ENCODE data around the gene RPS6KB2.

The RPS6KB2 gene

DNA sequence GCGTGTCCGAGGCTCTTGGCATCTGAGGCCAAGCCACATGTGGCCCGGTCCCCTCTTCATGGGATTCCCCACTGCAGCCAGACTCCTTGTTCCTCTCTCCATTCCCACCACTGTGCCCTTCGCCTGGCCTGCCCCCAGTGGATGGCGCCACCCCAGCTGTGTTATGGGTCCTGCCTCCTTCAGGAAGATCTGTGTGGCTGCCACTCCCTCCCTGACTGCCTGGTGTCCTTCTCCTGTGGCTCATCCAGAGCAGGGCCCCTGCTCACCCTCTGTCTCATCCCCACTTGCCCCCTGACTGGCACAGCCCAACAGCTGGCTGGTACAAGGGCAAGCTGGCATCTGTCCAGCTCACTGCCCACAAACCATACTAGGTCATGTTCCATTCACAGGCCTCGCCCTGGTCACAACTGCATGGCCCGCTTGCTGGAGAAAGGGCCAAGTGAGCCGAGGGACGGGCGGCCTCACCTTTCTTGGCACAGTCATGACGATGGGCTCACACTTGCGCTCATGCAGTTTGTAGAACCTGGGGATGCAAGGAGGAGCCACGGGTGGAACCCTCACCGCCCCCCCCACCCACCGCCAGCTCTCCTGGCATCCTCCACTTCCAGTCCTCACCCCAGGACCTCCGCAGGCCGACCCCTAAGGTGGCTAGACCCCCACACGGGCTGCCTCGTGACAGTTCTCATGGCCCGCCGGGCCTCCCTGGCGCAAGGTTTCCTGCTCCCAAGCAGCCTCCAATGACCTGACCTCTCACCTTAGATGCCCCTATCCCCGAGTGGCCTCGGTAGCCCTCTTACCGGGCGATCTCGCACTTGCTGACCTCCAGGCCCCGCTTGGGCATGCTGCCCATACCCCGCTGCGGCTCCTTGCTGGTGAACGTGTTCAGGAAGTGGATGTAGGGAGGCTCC lies 11.3 kb downstream of the RPS6KB2 start:
- Histone ChIP-seq H4K8ac (ENCODE audit: low read depth, low read length) (no peak overlapping the region), H2BK5ac (ENCODE audit: low read length) (no peak overlapping the region), H3K27ac (replicated peaks; ENCODE audit: low read length) (no peak overlapping the region), H3K4me3 (ENCODE audit: low read length in 2 of 2) (peak overlapping the region in 1 of 2 donors; percentile 56), H2BK120ac (ENCODE audit: low read depth, low read length) (no peak overlapping the region), H2AK5ac (ENCODE audit: low read depth, low read length) (no peak overlapping the region), H3K9ac (ENCODE audit: low read depth, low read length, poor library complexity) (peak overlapping the region; percentile 9), H4K91ac (ENCODE audit: low read depth, low read length, poor library complexity) (peak overlapping the region; percentile 72), H3K27me3 (ENCODE audit: control insufficient read depth in 3 of 3, insufficient read depth in 3 of 3, low read depth in 1 of 3, low read length in 3 of 3) (peaks cover 0 to 3% (median 0%) of the 10 kb centered on the region in 3 experiments), H2BK12ac (ENCODE audit: low read length) (no peak overlapping the region), H3K9me3 (replicated peaks in 1 of 2; ENCODE audit: control insufficient read depth in 2 of 2, insufficient read depth in 1 of 2, low read depth in 1 of 2, low read length in 2 of 2) (no peaks in the 10 kb centered on the region), H3K36me3 (replicated peaks in 1 of 2; ENCODE audit: control insufficient read depth in 2 of 2, insufficient read depth in 2 of 2, low read length in 2 of 2) (peaks cover 26 to 61% of the 10 kb centered on the region in 2 donors), H3K4me1 (ENCODE audit: control insufficient read depth in 2 of 2, insufficient read depth in 1 of 2, low read depth in 1 of 2, low read length in 2 of 2) (peaks cover 2 to 3% of the 10 kb centered on the region in 2 donors), H3K14ac (ENCODE audit: low read length) (peak overlapping the region; percentile 31), H3K18ac (ENCODE audit: low read length) (no peak overlapping the region), H3K79me1 (ENCODE audit: low read depth, low read length) (peaks cover 7% of the 10 kb centered on the region), H2BK15ac (ENCODE audit: low read length) (no peak overlapping the region), H3K4ac (ENCODE audit: low read length) (no peak overlapping the region), H2AFZ (ENCODE audit: low read length) (no peak overlapping the region), H3K23ac (ENCODE audit: low read depth, low read length, poor library complexity) (peak overlapping the region; percentile 55), H3K4me2 (ENCODE audit: insufficient read depth, low read length, poor library complexity, severe bottlenecking) (no peak overlapping the region)
- no CpG with 5 or more reads among the region's 31 CpGs for WGBS, 2 donors (ENCODE audit: extremely low coverage in 2 of 2, insufficient read length in 2 of 2, insufficient replicate concordance in 1 of 2)
- no peak for DNase-seq (ENCODE audit: low spot score)

DNA sequence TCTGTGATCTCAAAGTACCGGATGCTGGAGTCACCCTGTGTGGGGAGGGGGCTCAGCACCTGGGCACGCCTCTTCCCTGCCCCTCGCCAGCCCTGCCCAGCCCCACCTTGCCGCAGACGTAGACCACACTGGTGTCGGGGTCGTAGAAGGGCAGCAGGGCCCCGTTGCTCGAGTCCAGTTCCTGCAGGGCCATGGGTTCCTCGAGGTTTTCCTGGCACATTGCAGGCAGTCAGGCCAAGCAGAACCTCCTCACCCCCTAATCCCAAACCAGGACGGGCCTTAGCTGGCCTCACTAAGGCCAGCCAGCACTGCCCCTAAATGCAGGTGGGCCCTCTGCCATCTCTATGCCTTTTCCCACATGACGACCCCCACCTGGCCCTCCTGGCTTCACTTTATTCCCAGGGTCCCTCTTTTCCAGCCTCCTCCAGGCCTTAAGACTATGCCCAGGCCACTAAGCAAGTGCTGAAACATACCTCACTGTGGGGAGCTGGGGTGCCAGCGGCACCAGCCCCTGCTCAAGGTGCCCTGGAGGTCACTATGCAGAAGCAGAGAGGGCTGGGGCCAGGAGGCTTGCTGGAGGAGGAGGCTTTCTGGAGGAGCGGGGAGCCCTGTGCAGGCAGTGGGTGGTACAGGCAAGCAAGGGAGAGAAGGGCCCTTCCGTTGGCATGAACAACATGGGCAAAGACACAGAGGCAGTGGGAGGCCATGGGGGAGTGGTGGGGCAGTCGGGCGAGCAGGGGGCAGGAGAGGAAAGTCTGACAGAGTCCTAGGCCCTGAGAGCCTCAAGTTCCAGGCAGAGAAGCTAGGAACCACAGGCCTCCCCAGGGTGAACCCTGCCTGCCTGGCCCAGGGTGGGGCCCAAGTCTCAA lies 12.2 kb downstream of the RPS6KB2 start:
- Histone ChIP-seq H3K9ac (ENCODE audit: low read depth, low read length, poor library complexity) (no peak overlapping the region), H3K23ac (ENCODE audit: low read depth, low read length, poor library complexity) (peak overlapping the region; percentile 10), H3K27me3 (ENCODE audit: control insufficient read depth in 3 of 3, insufficient read depth in 3 of 3, low read depth in 1 of 3, low read length in 3 of 3) (peaks cover 0 to 3% (median 0%) of the 10 kb centered on the region in 3 experiments), H4K8ac (ENCODE audit: low read depth, low read length) (no peak overlapping the region), H2BK12ac (ENCODE audit: low read length) (no peak overlapping the region), H3K4me2 (ENCODE audit: insufficient read depth, low read length, poor library complexity, severe bottlenecking) (no peak overlapping the region), H3K14ac (ENCODE audit: low read length) (peak overlapping the region; percentile 71), H3K79me1 (ENCODE audit: low read depth, low read length) (peaks cover 7% of the 10 kb centered on the region), H2BK5ac (ENCODE audit: low read length) (no peak overlapping the region), H4K91ac (ENCODE audit: low read depth, low read length, poor library complexity) (no peak overlapping the region), H2BK120ac (ENCODE audit: low read depth, low read length) (no peak overlapping the region), H3K4me1 (ENCODE audit: control insufficient read depth in 2 of 2, insufficient read depth in 1 of 2, low read depth in 1 of 2, low read length in 2 of 2) (peaks cover 2 to 3% of the 10 kb centered on the region in 2 donors), H3K4ac (ENCODE audit: low read length) (no peak overlapping the region), H3K27ac (replicated peaks; ENCODE audit: low read length) (no peak overlapping the region), H3K36me3 (replicated peaks in 1 of 2; ENCODE audit: control insufficient read depth in 2 of 2, insufficient read depth in 2 of 2, low read length in 2 of 2) (peaks cover 23 to 54% of the 10 kb centered on the region in 2 donors), H2BK15ac (ENCODE audit: low read length) (no peak overlapping the region), H3K9me3 (replicated peaks in 1 of 2; ENCODE audit: control insufficient read depth in 2 of 2, insufficient read depth in 1 of 2, low read depth in 1 of 2, low read length in 2 of 2) (no peaks in the 10 kb centered on the region), H2AK5ac (ENCODE audit: low read depth, low read length) (peak overlapping the region; percentile 8), H3K18ac (ENCODE audit: low read length) (no peak overlapping the region), H3K4me3 (ENCODE audit: low read length in 2 of 2) (no peak overlapping the region), H2AFZ (ENCODE audit: low read length) (no peak overlapping the region)
- WGBS, 2 donors (ENCODE audit: extremely low coverage in 2 of 2, insufficient read length in 2 of 2, insufficient replicate concordance in 1 of 2) = no CpG with 5 or more reads among the region's 17 CpGs
- DNase-seq (ENCODE audit: low spot score) = no peak

DNA sequence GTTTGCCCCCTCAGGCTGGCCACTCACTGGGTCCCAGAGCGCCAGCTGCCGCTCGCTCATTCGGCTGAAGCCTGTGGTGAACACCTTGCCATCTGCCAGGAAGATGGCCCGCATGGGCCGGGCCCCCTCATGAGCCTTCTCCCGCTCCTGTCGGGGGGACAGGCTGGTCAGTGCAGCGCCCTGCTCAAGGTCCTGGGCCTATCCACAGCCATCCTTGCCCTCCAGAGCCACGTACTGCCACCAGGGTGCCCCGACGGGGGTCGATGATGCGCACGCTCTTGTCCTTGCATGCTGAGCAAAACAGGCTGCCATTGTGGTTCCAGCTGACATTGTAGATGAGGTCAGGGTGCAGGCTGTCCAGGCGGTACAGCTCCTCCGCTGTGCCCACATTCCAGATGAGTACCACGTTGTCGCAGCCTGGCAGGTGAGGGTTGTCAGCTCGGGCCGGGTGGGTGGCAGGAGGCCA lies 12.8 kb downstream of the RPS6KB2 start:
- Histone ChIP-seq H3K36me3 (replicated peaks in 1 of 2; ENCODE audit: control insufficient read depth in 2 of 2, insufficient read depth in 2 of 2, low read length in 2 of 2) (peaks cover 18 to 47% of the 10 kb centered on the region in 2 donors), H2BK15ac (ENCODE audit: low read length) (no peak overlapping the region), H3K23ac (ENCODE audit: low read depth, low read length, poor library complexity) (peak overlapping the region; percentile 73), H4K8ac (ENCODE audit: low read depth, low read length) (no peak overlapping the region), H3K27ac (replicated peaks; ENCODE audit: low read length) (no peak overlapping the region), H3K4me3 (ENCODE audit: low read length in 2 of 2) (no peak overlapping the region), H4K91ac (ENCODE audit: low read depth, low read length, poor library complexity) (no peak overlapping the region), H2BK120ac (ENCODE audit: low read depth, low read length) (no peak overlapping the region), H2BK5ac (ENCODE audit: low read length) (no peak overlapping the region), H3K9me3 (replicated peaks in 1 of 2; ENCODE audit: control insufficient read depth in 2 of 2, insufficient read depth in 1 of 2, low read depth in 1 of 2, low read length in 2 of 2) (no peaks in the 10 kb centered on the region), H2AFZ (ENCODE audit: low read length) (no peak overlapping the region), H3K79me1 (ENCODE audit: low read depth, low read length) (peaks cover 7% of the 10 kb centered on the region), H2BK12ac (ENCODE audit: low read length) (no peak overlapping the region), H3K14ac (ENCODE audit: low read length) (peak overlapping the region; percentile 38), H3K4me1 (ENCODE audit: control insufficient read depth in 2 of 2, insufficient read depth in 1 of 2, low read depth in 1 of 2, low read length in 2 of 2) (peaks cover 2 to 3% of the 10 kb centered on the region in 2 donors), H3K9ac (ENCODE audit: low read depth, low read length, poor library complexity) (no peak overlapping the region), H3K18ac (ENCODE audit: low read length) (no peak overlapping the region), H3K4ac (ENCODE audit: low read length) (no peak overlapping the region), H3K27me3 (ENCODE audit: control insufficient read depth in 3 of 3, insufficient read depth in 3 of 3, low read depth in 1 of 3, low read length in 3 of 3) (peaks cover 0 to 3% (median 0%) of the 10 kb centered on the region in 3 experiments), H3K4me2 (ENCODE audit: insufficient read depth, low read length, poor library complexity, severe bottlenecking) (no peak overlapping the region), H2AK5ac (ENCODE audit: low read depth, low read length) (no peak overlapping the region)
- WGBS, 2 donors (ENCODE audit: extremely low coverage in 2 of 2, insufficient read length in 2 of 2, insufficient replicate concordance in 1 of 2) = no CpG with 5 or more reads among the region's 21 CpGs
- DNase-seq (ENCODE audit: low spot score) = no peak
